Measurements from ENCODE around the gene SCN11A. TPM values are rescaled to one million over a fixed set of nuclear protein-coding genes. Genes with fewer than 3 reads are reported as not detected.

SCN11A gene
- total and polyA plus RNA-seq, 9 of the 15 experiments (the other 6 are each of a cell fraction or from before 2014, with no cell fraction given) = 0.01 to 0.05 (median 0.04) TPM; not detected in 6

- TF ChIP-seq ETS1 (conservative IDR thresholded peaks at IDR 0.05; ENCODE audit: control insufficient read depth, low read depth, low read length) (peak; percentile 57; the same call in 1 of the 2 replicates), TCF15 (CRISPR knock-in tag; IDR thresholded peaks at IDR 0.05) (no peak), PCBP2 (IDR thresholded peaks at IDR 0.05; ENCODE audit: low read depth, low read length, poor library complexity, severe bottlenecking) (no peak), CREB5 (CRISPR knock-in tag; IDR thresholded peaks at IDR 0.05) (no peak), SRSF3 (IDR thresholded peaks at IDR 0.05; ENCODE audit: insufficient read depth, low read length) (no peak), TEAD2 (tag; IDR thresholded peaks at IDR 0.05) (no peak), SMC3 (conservative IDR thresholded peaks at IDR 0.05; ENCODE audit: insufficient read depth, low read depth, low read length) (no peak), ETV5 (CRISPR knock-in tag; IDR thresholded peaks at IDR 0.05; ENCODE audit: low read depth) (peak; percentile 96), POLR2G (IDR thresholded peaks at IDR 0.05; ENCODE audit: low read depth, low read length) (peak; percentile 97), ATF7 (IDR thresholded peaks at IDR 0.05) (peak; percentile 84), TCF3 (CRISPR knock-in tag; IDR thresholded peaks at IDR 0.05) (no peak), ZNF407 (IDR thresholded peaks at IDR 0.05; ENCODE audit: low read depth) (no peak), PHTF2 (CRISPR knock-in tag; IDR thresholded peaks at IDR 0.05) (no peak), ATF4 (CRISPR knock-in tag; IDR thresholded peaks at IDR 0.05) (no peak)
Observed at GRCh38 chr3:39051649-39052561, at the start of gene SCN11A, which contains the start of gene WDR48 (continued).
